Femur (tissue), 1 donor: ENCODE measurements around the gene TPI1.
"Not testable (repeated sequence)": the region's sequence is repeated elsewhere in the genome, so short reads cannot be mapped to it uniquely, and the experiment has no call there.

Experiments
- DNase-seq: peaks from one replicate; pipeline ENCODE4 v3.0.0-alpha.2; 2017

The TPI1 gene

GRCh38 chr12:6849427-6849826 is 17.9 kb upstream of the TPI1 start:
- DNase-seq = no peak

- no peak for DNase-seq
Observed at GRCh38 chr12:6849976-6850560, 17.3 kb upstream of the TPI1 start.

GRCh38 chr12:6850796-6851152 is 16.6 kb upstream of the TPI1 start:
- DNase-seq = no peak

GRCh38 chr12:6851153-6851920 is 16.0 kb upstream of the TPI1 start, which contains the start of gene CDCA3:
CDCA3 (minus strand) TSS chr12:6851286; CDS start chr12:6850952, 334 bp downstream.
- peak; percentile 97 for DNase-seq

- peak; percentile 100 for DNase-seq
Observed at GRCh38 chr12:6851921-6852650, 15.2 kb upstream of the TPI1 start, which contains the start of gene USP5. USP5 (plus strand) TSS chr12:6852150; CDS start chr12:6852180, 30 bp downstream.

GRCh38 chr12:6852651-6853354 is 14.5 kb upstream of the TPI1 start:
- DNase-seq = peak; percentile 74

GRCh38 chr12:6853626-6854025 is 13.7 kb upstream of the TPI1 start:
- DNase-seq = no peak

GRCh38 chr12:6854036-6854435 is 13.3 kb upstream of the TPI1 start:
- DNase-seq = peak; percentile 15

- DNase-seq = peak; percentile 13
Observed at GRCh38 chr12:6855322-6855721, 12.0 kb upstream of the TPI1 start.

GRCh38 chr12:6858799-6859198 is 8.5 kb upstream of the TPI1 start:
- peak; percentile 12 for DNase-seq

- DNase-seq = no peak
Observed at GRCh38 chr12:6860116-6860515, 7.2 kb upstream of the TPI1 start.

- no peak for DNase-seq
Observed at GRCh38 chr12:6860942-6861341, 6.4 kb upstream of the TPI1 start.

- DNase-seq = no peak
Observed at GRCh38 chr12:6861391-6861790, 5.9 kb upstream of the TPI1 start.

GRCh38 chr12:6863033-6863432 is 4.3 kb upstream of the TPI1 start:
- peak; percentile 18 for DNase-seq

GRCh38 chr12:6863586-6864321 is 3.6 kb upstream of the TPI1 start:
- peak; percentile 18 for DNase-seq

- not testable (repeated sequence) for DNase-seq
Observed at GRCh38 chr12:6865307-6865706, 2.0 kb upstream of the TPI1 start.

- peak; percentile 53 for DNase-seq
Observed at GRCh38 chr12:6866163-6866919, 990 bp upstream of the TPI1 start.

- DNase-seq = no peak
Observed at GRCh38 chr12:6866920-6867412, 365 bp upstream of the TPI1 start.

- DNase-seq = peak; percentile 40
Observed at GRCh38 chr12:6868211-6869048, 1.1 kb downstream of the TPI1 start.
